HG03064 (cell line): ENCODE results near the gene DNASE1L1.

Experiments used
- ATAC-seq: cut with Tn5 transposase; IDR thresholded peaks from one replicate; pipeline ENCODE4 v1.9.1; 2021; ENCODE audit warnings: low read depth; ENCODE audit not compliant: unreplicated experiment

Gene DNASE1L1

GRCh38 chrX:154436983-154437752 is 28.1 kb upstream of the DNASE1L1 start, which contains the start of gene GDI1:
Gene GDI1 (plus strand): TSS chrX:154437154. CDS start chrX:154437255, 101 bp downstream.
- ATAC-seq = no peak

- ATAC-seq = no peak
These were observed 27.4 kb upstream of the DNASE1L1 start for GRCh38 chrX:154436374-154436982.

- no peak for ATAC-seq
These were observed 26.2 kb upstream of the DNASE1L1 start for GRCh38 chrX:154435171-154435733.

DNA sequence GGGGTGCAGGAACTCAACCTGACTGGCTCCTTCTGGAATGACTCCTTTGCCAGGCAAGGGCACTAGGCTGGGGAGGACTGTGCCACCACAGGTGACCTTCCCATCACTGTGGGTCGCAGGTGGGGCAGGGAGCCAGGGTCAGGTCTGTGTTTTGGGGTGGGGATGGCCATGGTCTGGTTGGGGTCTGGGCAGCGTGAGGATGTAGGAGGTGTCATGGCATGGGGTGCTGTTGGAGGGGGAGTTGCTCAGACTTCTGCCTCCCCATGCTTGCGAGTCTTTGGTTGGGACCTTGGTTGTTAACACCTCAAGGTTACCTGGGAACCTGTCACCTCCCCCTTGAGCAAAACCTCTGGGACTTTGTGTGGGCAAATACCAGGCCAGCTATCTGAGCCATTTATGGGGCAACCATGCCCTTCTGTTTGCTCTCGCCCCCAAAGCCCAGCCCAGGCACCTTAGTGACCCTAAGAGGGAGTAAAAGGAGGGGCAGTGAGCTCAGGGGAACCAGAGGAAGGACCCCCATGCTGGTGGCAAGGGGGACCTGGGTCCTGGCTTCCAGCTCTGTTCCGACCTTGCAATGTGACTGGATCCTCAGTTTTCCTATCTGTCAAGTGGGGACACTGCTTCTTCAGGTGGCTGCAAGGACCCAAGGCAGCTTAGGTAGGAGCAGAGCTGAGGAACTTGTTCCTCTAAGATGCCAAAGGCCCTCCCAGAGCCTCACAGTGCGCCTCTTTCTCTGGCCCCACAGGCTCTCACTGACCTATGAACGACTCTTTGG is 25.5 kb upstream of the DNASE1L1 start:
- ATAC-seq = no peak

GRCh38 chrX:154433605-154434004 is 24.6 kb upstream of the DNASE1L1 start:
- no peak for ATAC-seq

GRCh38 chrX:154432210-154432609 is 23.2 kb upstream of the DNASE1L1 start:
- ATAC-seq = no peak

DNA sequence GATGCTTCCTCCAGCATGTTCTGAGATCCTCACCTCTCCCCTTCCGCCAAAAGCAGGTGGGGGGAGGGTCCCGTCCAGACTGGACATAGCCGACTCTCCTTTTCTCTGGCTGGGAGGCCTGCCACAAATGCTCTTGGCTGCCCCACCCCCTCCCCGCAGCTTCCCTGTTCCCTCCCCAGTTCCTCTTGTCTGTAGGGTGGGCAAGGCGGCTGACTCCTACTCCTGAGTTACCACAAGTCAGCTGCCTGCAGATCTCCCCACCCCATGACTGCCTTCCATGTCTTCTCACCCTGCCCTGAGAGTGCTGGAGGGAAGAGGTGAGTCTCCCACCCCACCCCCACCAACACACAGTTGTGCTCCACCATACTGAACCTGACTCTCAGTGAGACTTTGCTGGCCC is 22.3 kb upstream of the DNASE1L1 start:
- ATAC-seq = no peak

DNA sequence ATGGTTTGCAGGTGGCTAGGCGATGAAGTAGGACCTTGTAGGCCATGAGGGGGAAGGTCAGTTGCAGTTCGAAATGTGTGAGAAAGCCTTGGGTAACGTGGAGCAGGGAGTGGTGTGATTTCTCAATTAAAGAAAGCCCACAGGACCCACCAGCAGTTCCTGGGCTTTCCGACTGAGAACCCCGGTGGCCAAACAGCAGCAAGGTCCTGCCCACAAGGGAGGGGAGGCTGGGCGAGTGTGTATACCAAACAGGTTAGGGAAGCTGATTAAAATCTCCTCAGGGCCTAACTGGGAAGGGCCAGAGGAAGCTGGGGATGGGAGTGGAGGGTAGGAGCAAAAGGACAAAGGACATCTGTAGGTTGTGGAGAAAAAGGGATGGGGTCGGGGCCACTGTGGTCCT is 21.9 kb upstream of the DNASE1L1 start:
- ATAC-seq = no peak

GRCh38 chrX:154430479-154430878 is 21.4 kb upstream of the DNASE1L1 start:
- ATAC-seq = no peak

DNA sequence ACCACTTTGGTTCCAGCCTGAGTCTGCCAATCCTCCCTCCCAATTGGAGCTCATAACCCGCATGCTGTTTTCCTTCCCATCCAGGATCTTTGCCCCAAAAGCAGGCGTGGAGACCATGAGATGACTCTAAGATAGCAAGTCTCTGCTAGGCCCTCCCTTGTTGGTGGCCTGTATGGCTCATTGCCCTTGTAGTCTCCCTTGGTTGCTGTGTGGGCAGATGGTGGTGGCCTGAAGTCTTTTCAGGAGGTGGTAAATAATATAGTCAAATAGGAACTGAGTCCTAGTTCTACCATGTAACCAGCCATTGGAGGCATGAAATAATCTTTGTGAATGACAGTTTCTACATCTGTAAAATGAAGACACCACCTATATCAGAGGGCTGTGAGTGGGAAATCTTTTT is 20.7 kb upstream of the DNASE1L1 start:
- no peak for ATAC-seq

DNA sequence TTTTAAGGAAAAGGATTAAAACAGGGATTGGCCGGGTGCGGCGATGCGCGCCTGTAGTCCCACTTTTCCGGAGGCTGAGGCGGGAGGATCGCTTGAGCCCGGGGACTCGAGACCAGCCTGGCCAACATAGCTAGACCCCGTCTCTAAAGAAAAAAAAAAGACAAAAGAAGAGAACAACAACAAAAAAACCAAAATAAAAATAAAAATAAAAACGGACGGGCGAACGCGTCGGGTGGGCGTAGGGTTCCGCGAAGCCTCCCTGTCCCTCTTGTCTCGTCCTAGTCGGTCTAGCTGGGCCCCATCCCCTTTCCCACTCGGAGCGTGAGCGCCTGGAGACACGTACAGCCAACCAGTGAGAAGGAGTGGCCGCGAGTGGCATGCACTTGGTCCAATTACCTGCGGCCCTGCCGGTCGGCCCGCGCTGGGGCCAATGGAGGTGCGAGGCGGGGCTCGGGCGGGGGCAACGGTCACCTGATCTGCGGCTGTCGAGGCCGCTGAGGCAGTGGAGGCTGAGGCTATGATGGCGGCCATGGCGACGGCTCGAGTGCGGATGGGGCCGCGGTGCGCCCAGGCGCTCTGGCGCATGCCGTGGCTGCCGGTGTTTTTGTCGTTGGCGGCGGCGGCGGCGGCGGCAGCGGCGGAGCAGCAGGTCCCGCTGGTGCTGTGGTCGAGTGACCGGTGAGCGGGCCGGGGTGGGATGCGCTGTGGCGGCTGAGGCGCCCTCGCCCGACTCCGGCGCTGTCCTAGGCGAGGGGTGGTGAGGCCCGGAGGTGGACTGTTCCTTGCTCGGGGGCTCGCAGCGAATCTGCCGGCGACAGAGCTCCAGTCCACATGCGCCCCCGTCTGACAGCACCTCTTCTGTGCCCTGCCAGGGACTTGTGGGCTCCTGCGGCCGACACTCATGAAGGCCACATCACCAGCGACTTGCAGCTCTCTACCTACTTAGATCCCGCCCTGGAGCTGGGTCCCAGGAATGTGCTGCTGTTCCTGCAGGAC is 19.4 kb upstream of the DNASE1L1 start, which contains the start of gene ATP6AP1:
ATP6AP1 (plus strand) TSS at position 502 of the 996 bp plus-strand sequence; CDS start at position 518, 16 bp downstream.
- ATAC-seq = peak; percentile 87

- ATAC-seq = no peak
These were observed 18.1 kb upstream of the DNASE1L1 start for GRCh38 chrX:154426916-154427770.

- ATAC-seq = no peak
These were observed 11.3 kb upstream of the DNASE1L1 start for GRCh38 chrX:154420402-154420756.

DNA sequence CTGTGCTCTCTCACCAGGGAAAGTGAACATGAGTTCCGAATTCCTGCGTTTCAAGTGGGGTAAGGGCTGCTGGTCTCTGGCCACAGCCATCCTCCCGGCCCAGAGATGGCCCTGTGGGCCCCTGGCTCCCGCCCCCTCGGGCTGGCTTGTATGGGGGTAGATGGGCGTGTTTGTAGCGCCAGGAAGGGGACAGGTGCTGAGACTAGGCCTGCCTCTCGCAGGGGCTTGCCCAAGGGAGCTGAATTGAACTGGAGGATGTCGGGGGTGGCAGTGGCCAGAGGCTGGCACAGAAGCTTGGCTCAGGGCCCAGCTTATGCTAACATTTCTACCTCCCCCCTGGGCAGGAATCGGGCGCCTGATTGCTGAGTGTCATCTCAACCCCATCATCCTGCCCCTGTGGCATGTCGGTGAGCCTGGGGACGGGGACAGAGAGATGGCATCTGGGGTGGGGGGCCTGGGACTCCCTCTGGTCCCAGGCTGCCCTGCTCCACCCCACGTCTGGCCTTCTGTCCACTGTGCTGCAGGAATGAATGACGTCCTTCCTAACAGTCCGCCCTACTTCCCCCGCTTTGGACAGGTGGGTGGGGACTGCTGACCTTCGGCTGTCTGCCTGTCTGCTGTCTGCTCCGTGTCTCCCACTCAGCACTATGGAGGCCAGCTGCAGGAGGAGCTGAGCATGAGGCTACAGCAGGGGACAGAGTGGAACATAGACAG is 10.8 kb upstream of the DNASE1L1 start:
- no peak for ATAC-seq

- ATAC-seq = no peak
These were observed 10.1 kb upstream of the DNASE1L1 start for GRCh38 chrX:154419189-154419588.

DNA sequence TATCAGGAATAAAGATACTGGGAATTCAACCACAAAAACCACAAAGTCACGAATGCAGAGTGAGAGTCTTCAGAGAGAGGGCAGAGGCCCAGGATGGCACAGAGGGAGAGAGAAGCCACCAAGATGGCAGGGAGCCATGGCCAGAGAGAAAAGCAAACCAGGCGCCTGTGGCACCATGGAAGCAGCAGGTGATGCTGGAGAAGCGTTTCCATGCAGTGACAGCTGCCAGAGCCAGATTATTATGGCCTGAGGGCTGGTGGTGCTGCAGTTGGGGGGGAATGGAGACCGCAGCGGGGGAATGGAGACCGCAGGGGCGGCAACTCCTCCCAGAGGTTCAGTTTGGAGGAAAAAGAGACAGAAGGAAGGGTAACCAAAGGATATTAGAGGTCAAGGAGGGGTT is 8.1 kb upstream of the DNASE1L1 start:
- ATAC-seq = no peak

DNA sequence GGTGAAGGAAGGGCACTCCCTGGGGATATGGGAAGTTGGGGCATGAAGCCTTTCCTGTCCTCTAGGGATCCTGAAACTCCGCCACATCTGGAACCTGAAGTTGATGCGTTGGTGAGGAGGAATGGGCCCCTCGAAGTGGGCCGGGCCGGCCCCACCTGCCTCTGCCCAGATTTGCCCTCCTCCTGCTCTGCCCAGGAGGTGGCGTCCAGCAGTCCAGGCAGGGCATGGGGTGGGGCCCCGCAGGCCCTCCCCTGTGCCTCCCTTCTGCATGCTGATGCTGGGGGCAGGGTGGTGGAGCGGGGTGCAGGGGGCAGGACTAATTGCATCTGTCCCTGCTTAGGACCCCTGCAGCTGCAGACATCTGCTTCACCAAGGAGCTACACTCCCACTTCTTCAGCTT is 4.1 kb upstream of the DNASE1L1 start:
- no peak for ATAC-seq

DNA sequence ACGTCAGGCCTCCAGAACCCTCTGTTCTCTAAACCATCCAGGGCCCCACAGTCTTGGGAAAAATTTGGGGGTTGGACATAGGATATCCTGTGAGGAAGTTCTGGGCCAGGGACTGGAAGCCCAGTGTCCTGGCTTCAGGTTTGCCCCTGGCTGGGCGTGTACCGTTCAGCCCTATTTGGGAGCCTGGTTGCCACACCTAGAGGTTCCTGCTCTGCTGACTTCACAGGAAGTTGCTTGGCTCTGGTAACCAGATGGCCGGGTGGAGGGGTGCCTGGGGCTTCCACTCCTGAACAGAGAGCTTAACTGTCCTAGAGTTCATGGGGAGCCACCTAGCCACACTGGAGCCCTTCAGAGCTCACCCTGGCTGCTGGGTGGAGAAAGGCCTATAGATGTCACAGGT is 3.4 kb upstream of the DNASE1L1 start:
- ATAC-seq = no peak
